GM10266 (cell line): ENCODE data around the gene KRT77.

Experiments used
- DNase-seq: peaks from one replicate; pipeline ENCODE4 v3.0.0; 2012; ENCODE audit errors: extremely low spot score
- CTCF ChIP-seq: IDR thresholded peaks from 2 replicates; pipeline ENCODE4 v1.5.1; 2012; ENCODE audit warnings: mild to moderate bottlenecking, low read depth; ENCODE audit not compliant: control insufficient read depth, insufficient read depth; ENCODE audit errors: missing control alignments

The KRT77 gene

GRCh38 chr12:52663420-52663819 is 39.9 kb downstream of the KRT77 start:
- TF ChIP-seq CTCF: no peak
- DNase-seq: no peak

GRCh38 chr12:52662918-52663229 is 40.5 kb downstream of the KRT77 start:
- TF ChIP-seq CTCF: no peak
- no peak for DNase-seq

GRCh38 chr12:52662093-52662917 is 41.0 kb downstream of the KRT77 start:
- DNase-seq: no peak
- TF ChIP-seq CTCF: no peak

GRCh38 chr12:52661668-52662067 is 41.7 kb downstream of the KRT77 start:
- TF ChIP-seq CTCF: no peak
- DNase-seq: no peak

GRCh38 chr12:52660934-52661499 is 42.3 kb downstream of the KRT77 start:
- no peak for DNase-seq

GRCh38 chr12:52659951-52660350 is 43.4 kb downstream of the KRT77 start:
- DNase-seq: no peak
- TF ChIP-seq CTCF: no peak

More at GRCh38 chr12:52660934-52661499, 42.3 kb downstream of the KRT77 start:
- no peak for TF ChIP-seq CTCF

GRCh38 chr12:52659395-52659794 is 43.9 kb downstream of the KRT77 start:
- DNase-seq: no peak
- TF ChIP-seq CTCF: no peak
